SKM-1 (cell line): ENCODE measurements around the gene SIMC1.

Experiments
- DNase-seq: peaks from one replicate; lab custom pipeline; 2025; ENCODE audit not compliant: unreplicated experiment; lab: John Stamatoyannopoulos, UW

SIMC1 gene

DNA sequence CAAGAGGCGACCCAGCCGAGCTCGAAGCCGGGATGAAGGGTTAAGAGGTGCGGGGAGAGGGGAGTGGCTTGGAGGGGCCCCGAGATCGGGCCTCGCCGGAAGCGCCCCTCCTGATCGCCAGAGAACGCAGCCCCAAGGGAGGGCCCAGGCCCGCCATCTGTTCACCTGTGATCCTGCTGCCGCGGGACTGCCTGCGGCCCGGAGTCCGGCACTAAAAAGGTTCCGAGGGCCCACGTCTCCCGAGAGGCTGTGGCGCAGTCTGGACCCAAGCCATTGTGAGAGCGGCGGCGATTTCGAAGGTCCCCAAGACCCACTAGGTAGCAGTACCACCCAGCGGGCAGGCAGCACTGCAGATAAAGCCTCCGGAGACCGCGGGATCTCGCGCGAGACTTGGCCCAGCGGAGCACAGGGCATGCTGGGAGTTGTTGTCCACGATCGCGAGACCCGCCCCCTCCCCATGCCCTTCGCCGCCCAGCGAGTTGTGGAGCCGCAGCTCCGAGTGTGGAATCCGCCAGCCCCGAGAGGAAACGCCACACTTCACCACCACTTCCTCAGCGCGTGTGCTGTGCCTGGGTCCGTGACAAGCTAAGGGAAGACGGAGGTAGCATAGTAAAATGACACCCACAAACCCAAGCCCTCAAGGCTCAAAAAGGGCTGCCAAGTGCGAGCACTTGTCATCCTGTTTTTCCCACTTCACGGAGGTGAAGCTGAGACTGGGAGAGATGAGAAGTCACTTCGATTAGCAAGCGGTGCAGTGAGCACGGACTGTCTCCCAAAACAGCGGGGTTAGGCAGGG, 123.4 kb downstream of the SIMC1 start, which contains the start of gene KIAA1191:
Gene KIAA1191, minus strand, starts transcription at position 328 of the 796 bp plus-strand sequence. CDS start 2,256 bp downstream, outside the sequence.
- DNase-seq = peak; percentile 83

DNA sequence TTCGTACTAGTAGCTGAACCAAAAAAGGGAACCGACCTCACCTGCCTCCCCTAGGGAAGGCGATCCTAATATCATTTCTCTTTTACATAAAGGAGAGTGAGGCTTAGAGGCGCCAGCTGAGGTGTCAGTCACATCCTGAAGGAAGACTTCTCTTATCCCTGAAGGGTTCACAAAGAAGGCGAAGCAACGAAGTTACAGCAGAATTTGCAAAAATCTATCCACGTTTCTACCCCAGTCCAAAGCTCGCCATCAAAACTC, 123.9 kb downstream of the SIMC1 start:
- DNase-seq = no peak

DNA sequence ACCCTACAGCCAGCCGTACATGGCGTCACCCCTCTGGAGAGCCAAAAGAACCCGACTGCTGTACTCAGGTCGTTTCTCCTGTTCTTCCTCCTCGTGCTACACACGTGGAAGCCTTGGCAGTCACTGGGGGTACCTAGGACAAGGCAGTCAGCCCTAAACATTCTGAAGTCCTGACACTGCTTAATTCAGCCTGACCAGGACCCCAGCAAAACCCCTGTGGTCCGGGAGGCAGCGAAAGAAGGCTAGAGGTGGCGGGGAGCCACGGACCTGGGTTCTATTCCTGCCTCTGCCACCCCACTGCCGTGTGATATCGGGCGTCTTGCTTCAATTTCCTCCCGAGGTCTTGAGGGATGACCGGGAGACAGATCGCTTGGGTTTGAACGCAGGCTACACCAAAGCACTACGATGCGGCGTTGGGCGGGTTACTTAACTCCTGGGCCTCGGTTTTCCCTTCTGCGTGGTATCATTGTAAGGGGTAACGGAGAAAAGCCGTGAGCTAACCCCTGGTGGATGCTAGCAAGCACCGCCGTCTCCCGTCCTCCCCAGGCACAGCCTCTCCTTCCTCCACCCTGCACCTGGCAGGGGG, 126.6 kb downstream of the SIMC1 start:
- DNase-seq = no peak

DNA sequence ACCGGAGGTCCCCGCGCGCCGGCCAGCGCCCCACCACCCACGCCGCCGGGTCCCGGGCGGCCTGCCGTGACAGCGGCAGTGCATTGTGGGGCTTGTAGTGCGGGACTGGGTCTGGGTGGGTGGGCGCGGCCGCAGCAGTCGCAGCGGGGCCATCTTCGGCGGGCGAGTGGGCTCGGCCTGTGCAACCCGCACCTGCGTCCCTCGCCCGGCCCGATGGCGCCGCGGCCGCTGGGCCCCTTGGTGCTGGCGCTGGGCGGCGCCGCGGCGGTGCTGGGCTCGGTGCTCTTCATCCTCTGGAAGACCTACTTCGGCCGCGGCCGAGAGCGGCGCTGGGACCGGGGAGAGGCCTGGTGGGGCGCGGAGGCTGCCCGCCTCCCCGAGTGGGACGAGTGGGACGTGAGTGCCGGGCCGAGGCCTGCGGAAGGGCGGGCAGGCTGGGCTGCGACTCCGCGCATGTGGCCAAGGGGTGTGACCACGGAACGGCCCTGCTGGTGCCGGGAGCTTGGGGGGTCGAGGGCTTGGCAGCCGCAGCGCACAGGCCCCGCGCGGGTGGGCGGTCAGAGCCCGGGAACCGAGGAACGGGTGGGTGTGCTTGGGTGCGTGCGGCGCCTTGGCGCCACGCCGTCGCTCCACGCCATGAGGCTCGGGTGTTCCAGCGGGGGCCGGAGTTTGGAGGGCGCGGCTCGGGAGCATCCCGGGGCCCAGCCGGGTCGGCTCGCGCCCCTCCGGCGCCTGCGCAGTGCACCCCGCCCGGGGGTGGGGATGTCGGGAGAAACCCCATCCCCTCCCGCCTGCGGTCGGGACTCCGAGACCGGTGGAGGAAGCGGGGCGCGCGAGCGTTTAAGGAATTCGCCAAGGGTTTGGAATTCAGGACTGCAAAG, 127.4 kb downstream of the SIMC1 start, which contains the start of gene ARL10:
Gene ARL10, plus strand, starts transcription at position 137 of the 881 bp plus-strand sequence. Its CDS starts 77 bp downstream, at position 214.
- DNase-seq = no peak

DNA sequence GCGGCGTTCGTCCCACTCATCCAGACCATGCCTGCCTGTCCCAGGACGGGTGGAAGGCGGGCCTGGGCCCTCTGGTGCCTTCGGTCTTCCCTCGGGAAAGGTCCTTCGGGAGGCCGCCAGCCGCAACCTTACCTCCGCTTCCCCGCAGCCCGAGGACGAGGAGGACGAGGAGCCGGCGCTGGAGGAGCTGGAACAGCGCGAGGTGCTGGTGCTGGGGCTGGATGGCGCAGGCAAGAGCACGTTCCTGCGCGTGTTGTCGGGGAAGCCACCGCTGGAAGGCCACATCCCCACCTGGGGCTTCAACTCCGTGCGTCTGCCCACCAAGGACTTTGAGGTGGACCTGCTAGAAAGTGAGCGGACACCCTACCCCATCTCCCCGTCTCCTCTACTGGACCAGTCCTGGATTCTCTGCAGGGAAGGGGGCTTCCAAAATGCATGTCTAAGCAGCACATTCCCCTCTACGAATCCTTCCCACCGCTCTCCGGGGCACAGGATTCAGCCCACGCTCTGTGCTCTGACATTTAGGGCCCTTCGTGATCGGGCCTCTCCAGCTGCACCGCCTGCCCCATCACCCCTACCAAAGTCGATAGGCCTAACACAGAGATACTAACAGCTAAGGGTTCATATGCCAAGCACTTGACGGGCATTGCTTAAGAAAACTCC, 128.1 kb downstream of the SIMC1 start:
- DNase-seq = no peak

DNA sequence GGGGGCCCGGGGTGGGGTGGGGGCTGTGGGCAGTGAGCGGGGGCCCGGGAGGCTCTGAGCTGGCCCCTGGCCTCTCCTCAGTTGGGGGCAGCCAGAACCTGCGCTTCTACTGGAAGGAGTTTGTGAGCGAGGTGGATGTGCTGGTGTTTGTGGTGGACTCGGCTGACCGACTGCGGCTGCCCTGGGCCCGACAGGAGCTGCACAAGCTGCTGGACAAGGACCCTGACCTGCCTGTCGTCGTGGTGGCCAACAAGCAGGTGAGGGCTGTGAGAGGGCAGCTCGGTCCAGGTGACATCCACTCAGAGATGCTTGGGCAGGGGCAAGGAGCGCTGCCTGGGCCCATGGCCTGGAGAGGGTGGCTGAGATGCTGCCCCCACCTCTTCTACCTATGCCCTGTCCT, 130.5 kb downstream of the SIMC1 start:
- no peak for DNase-seq

DNA sequence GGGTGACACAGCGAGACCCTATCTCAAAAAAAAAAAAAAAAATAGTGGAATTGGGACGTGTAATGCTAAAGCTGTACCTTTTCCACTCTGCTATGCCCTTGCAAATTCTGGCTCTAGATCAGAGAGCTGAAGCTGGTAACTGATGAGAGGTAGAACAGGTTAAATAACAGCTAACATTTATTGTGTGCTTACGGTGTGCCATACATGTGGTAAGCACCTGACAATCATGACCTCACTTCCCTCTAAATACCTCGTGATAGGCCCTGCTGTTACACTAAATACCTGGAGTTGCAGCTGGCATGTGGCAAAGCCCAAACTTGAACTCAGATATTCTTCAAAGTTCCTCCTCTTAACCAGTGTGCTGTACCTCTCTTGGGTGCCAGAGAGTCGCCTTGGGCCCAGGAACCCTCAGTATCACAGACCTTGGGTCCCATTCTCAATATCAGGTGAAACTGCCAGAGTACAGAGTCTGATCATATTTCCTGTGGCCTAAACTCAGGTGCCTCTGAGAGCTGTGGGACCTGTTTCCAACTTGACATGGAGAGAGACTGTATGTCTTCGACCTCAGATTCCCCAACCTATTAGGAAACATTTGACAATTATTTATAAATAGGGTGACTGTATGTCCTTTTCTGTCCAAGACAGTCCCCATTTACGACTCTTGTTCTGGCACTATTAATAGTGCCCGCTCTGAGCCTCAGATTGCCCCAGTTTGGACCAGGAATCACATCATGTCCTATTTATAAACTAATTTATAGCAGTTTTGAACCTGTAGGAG, 131.9 kb downstream of the SIMC1 start:
- no peak for DNase-seq

DNA sequence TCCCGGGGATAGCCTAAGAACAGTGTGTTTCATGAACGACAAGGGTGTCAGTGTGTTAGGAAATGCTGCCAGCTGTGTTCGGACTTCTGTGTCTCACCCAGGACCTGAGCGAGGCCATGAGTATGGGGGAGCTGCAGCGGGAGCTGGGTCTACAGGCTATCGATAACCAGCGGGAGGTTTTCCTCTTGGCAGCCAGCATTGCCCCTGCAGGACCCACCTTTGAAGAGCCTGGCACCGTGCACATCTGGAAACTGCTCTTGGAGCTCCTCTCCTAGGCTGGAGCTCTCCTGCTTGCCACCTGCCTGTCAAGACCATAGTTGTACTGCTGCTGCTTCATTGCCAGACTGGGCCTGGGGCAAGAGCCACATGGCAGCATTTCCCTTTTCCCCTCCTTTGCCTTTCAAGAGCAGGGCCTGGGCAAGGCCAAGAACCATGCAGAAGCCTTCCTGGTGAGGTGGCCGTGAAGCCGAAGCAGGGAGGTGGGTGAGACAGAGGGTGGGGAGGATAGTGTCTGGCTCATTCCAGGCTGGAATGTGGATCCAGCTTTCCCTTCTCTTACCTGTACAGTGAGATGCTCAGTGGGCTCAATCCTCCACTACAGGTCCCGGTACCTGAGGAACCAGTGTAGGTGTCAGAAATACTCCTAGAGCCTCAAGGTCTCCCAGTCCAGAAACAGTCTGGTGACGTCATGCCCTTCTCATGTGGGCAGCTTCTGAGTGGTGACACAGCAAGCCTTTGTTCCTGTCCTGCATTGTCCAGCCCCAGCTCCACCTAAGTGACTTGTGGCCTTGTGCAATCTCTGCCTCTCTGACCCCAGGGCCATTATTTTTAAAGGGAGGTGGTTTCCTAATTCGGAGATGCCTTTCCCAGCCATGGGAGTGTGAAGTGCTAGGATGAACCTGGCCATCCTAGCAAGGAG, 133.7 kb downstream of the SIMC1 start:
- peak; percentile 10 for DNase-seq

DNA sequence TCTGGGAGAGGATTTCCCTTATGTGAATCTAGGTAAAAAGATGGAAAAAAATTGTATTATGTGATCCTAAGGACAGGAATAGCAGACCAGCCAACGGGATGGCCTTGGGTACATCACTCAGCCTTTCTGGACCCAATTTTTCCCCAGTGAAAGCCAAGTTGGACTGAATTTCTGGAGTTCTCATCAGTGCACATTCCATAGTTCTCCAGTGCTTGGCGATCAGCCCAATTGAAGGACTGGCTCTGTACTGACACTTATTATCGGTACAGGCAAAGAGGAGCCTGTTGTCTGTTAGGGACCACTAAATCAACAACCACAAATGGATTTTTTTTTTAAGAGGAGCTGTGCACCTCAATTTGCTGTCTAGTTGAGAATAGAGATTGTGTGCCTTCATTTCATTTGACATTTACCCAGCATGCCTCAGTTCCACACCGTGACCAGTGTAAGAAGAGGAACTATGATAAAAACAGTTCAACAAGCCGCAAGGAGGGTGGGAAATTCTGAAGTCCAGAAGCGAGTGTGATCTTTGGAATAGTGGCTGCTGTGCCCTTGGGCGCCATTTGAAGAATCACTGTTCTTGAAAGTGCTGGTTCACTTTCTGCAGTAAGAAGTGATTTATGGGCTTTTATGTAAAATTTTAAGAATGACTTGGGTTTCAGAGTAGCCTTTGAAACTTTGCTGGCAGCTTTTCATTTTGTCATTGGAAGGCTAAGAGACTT, 135.0 kb downstream of the SIMC1 start:
- DNase-seq = no peak

DNA sequence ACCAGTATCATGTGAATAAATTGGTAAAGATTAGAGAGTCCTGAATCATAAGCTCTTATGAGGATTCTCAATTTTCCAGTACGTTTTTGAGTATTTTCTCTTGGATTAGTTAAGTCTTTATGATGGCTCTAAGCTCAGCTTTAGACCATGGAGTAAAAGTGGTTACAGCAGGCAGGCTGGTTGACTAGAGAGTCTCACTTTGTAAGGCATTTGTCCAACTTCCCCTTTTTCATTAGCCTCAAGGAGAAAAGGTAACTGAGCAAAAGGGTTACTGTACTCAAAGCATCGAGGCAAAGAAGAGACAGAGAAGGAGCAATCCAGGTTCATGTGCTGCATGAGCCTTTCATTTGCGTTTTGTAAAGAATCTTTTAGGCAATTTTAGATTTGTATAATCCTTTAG, 141.7 kb downstream of the SIMC1 start:
- DNase-seq = peak; percentile 7

DNA sequence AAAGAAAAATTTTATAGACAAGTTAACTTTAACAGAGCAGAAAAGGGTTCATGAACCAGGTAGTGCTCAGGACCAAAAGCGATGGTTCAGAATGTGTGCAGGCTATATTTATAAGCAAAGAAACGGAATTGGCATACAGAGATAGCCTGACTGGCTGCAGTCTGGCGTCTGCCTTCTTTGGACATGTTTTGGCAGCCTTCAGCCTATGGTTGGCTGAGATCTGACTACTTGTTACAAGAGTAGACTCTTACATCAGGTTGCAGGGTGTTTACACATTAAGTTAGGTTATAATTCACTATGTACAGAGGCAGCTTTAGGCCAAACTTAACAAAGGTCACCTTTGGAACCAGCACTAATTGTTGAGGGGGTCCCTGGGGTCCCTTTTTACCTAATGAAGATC, 143.2 kb downstream of the SIMC1 start:
- DNase-seq = no peak

DNA sequence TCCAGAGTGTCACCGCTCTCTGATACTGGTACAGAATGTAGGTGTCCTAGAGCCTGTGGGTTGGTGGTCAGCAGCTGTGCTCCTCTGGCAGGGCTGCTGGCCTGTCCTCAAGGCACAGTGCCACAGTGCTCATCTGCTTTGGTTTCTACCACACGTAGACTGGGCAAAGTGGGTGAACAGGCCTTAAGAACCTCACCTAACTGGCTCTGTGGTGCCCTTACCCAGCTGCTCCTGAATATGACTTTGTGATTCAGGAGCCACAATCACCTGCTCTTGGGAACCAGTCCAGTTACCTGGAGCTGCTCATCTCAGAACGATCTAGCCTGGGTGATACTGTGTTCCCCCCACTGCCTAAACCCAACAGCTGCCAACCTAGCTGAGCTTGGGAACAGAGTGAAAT, 143.8 kb downstream of the SIMC1 start:
- DNase-seq = no peak

DNA sequence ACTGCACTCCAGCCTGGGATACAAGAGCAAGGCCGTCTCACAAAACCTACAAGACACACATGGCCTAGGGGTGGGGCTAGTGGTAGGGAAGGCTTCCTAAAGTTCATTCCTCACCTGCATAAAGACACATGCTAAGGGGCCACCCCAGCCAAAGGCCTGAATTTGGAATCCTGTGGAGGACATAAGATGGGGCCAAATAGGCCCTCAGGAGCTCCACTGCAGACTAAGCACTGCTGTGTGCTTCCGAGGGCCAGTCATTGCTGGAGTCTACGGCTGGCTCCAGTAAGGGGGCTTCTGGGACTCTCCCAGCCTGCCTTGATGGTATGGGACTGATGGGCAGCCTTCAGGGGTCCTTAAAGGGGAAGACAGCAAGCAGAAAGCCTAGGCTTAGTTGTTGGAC, 144.5 kb downstream of the SIMC1 start:
- no peak for DNase-seq

DNA sequence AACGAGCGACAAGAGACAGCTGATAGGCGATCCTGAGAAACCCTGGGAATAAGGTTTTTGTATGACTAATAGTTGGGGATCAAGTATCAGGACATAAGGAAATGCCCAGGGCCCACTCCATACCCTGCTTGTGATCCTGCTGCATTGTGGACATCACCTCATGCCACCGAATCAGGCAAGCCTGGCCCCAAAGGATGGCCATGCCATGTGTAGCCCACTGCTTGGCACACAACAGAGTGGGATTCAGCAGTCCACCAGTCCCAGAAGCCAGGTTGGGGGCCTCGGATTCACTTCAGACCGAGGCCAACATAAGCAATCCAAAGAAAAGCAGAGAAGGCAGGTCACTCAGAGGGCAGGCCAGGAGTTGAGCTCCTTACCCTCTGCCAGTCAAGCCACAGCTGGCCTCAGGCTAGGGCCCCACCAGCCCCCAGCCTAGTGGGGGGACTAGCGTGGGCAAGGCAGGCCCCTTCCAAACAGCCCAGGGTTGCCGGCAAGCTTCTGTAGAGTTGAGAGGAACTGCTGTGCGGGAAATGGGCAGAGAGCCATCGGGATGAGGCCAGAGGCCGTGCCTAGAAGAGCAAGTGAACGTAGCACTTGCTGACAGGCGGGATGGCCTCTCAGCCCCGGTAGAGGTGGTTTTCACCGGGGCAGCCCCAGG, 145.2 kb downstream of the SIMC1 start:
- no peak for DNase-seq

DNA sequence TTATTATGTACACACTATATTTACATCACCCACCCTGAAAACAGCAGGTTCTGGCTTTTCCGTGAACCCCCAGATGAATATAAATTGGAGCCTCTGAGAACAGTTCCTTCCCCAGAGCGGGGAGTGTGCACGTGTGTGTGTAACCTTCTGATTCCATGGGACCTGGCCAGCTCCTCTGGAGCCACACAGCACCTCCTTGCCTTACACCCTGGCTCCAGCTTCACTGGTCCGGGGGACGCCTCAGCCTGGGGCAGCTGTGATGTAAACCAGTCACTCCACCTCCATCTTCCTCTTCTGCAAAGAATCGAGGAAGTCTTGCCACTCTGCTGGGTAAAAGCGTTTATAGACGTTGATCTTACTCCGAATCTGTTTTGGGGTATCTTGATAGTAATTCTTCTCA, 145.7 kb downstream of the SIMC1 start:
- no peak for DNase-seq

DNA sequence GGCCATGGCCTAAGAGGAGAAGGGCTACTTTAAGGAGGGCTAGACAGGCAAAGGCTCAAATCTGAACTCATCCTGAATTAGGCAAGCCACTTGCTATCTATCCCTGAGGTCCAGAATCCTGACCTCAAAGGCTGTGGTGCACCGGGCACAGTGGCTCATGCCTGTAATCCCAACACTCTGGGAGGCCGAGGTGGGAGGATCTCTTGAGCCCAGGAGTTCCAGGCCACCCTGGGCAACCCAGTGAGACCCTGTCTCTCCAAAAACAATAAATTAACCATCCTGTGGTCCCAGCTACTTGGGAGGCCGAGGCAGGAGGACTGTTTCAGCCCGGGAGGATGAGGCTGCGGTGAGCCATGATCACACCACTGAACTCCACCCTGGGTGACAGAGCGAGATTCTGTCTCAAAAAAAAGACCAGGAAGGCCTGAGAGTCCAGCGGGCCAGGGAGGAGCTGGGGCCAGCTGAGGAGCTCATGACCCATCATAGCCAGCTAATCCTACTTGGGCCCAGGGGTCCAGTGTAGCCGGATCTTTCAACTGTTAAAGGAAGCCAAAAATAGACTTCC, 146.2 kb downstream of the SIMC1 start:
- no peak for DNase-seq

DNA sequence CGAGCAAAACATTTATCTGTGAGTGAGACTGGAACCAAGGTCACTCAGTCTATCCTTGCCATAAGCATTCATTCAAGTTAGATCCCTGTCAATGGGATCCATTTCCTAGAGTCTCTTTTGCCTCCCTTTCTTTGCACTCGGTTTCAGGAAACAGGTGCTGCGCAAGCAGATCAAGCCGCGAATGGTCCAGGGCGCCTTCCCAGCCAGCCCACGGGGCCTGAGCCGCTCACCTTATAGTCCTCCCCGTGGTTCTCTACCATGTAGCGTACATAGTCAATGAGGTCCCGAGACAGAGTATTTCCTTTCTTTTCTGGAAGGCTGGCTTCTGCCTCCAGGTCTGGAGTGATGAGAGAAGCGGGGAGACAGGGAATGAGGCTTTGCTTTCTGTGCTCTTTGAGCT, 146.8 kb downstream of the SIMC1 start:
- DNase-seq = no peak

DNA sequence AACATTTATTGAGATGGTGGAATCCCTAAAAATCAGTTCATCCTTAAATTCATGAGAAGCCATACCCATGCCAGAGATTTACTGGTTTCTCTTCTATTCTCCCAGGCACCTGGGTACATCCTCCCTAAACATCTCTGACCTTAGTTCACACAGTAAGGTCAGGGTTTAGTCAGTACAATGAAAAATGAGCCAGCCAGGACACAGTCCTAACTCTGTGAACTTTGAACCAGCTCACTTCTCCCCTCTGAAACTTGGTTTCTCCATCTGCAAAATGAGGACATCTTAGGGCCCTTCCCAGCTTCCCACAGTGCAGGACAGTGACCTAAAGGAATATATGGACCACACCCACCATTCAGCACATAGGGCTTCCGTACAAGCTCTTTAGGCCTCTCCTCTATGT, 148.3 kb downstream of the SIMC1 start:
- DNase-seq = no peak
